RWPE2 (cell line): ENCODE results near the gene TSC22D4.

Experiments
- ATAC-seq: fragments of 200-7000 bp; cut with Tn5 transposase; 3 replicates; pipeline ENCODE4 v1.9.1; 2021; ENCODE audit warnings: low read depth
- DNase-seq: peaks from one replicate; pipeline ENCODE4 v3.0.0-alpha.2; 2020; ENCODE audit warnings: low spot score
- H3K27ac ChIP-seq: fragments of 450-650 bp; 2 replicates; pipeline ENCODE4 v1.5.1; 2017; ENCODE audit warnings: mild to moderate bottlenecking; ENCODE audit not compliant: poor library complexity, severe bottlenecking
- H3K27me3 ChIP-seq: fragments of 250-450 bp; sonication (Bioruptor Pico); 2 replicates; pipeline ENCODE4 v1.5.1; 2021; ENCODE audit warnings: mild to moderate bottlenecking, moderate library complexity; ENCODE audit not compliant: insufficient read depth, poor library complexity, severe bottlenecking
- H3K36me3 ChIP-seq: fragments of 250-450 bp; sonication (Bioruptor Pico); 2 replicates; pipeline ENCODE4 v1.5.1; 2020; ENCODE audit warnings: low read depth, mild to moderate bottlenecking, moderate library complexity
- H3K4me1 ChIP-seq: fragments of 250-450 bp; sonication (Bioruptor Pico); 2 replicates; pipeline ENCODE4 v1.5.1; 2021; ENCODE audit warnings: mild to moderate bottlenecking, moderate library complexity; ENCODE audit not compliant: insufficient read depth, poor library complexity, severe bottlenecking
- H3K4me3 ChIP-seq: fragments of 250-450 bp; sonication (Bioruptor Pico); 2 replicates; pipeline ENCODE4 v1.5.1; 2021; ENCODE audit warnings: mild to moderate bottlenecking, moderate library complexity; ENCODE audit not compliant: severe bottlenecking
- H3K9me3 ChIP-seq: fragments of 250-450 bp; sonication (Bioruptor Pico); 2 replicates; pipeline ENCODE4 v1.5.1; 2021; ENCODE audit warnings: mild to moderate bottlenecking, moderate library complexity; ENCODE audit not compliant: severe bottlenecking
- CTCF ChIP-seq: fragments of 450-650 bp; IDR thresholded peaks from one replicate; pipeline ENCODE4 v1.5.1; 2017; ENCODE audit warnings: mild to moderate bottlenecking, moderate library complexity; ENCODE audit not compliant: poor library complexity, severe bottlenecking

TSC22D4 gene

GRCh38 chr7:100429637-100430492, 49.1 kb downstream of the TSC22D4 start, which contains the start of gene MEPCE:
Gene MEPCE (plus strand): TSS chr7:100429831. CDS start chr7:100430019, 188 bp downstream.
- no peaks in the 10 kb centered on the region for H3K9me3 ChIP-seq
- ATAC-seq (peak; percentile 46), DNase-seq (peak; percentile 97)
- peaks cover 29% of the 10 kb centered on the region for H3K36me3 ChIP-seq
- peaks cover 3% of the 10 kb centered on the region for H3K4me1 ChIP-seq
- no peaks in the 10 kb centered on the region for H3K27me3 ChIP-seq
- peak within 1 kb of the TSS; percentile 67 for H3K4me3 ChIP-seq
- TF ChIP-seq CTCF: no peak
- H3K27ac ChIP-seq: peak within 1 kb of the TSS; percentile 79

GRCh38 chr7:100428967-100429636, 49.9 kb downstream of the TSC22D4 start:
- H3K27ac ChIP-seq: peak overlapping the region; percentile 79
- ATAC-seq (peak; percentile 54), DNase-seq (peak; percentile 99)
- H3K4me1 ChIP-seq: no peaks in the 10 kb centered on the region
- TF ChIP-seq CTCF: no peak
- peak overlapping the region; percentile 67 for H3K4me3 ChIP-seq
- H3K9me3 ChIP-seq: no peaks in the 10 kb centered on the region
- H3K27me3 ChIP-seq: no peaks in the 10 kb centered on the region
- peaks cover 22% of the 10 kb centered on the region for H3K36me3 ChIP-seq

DNA sequence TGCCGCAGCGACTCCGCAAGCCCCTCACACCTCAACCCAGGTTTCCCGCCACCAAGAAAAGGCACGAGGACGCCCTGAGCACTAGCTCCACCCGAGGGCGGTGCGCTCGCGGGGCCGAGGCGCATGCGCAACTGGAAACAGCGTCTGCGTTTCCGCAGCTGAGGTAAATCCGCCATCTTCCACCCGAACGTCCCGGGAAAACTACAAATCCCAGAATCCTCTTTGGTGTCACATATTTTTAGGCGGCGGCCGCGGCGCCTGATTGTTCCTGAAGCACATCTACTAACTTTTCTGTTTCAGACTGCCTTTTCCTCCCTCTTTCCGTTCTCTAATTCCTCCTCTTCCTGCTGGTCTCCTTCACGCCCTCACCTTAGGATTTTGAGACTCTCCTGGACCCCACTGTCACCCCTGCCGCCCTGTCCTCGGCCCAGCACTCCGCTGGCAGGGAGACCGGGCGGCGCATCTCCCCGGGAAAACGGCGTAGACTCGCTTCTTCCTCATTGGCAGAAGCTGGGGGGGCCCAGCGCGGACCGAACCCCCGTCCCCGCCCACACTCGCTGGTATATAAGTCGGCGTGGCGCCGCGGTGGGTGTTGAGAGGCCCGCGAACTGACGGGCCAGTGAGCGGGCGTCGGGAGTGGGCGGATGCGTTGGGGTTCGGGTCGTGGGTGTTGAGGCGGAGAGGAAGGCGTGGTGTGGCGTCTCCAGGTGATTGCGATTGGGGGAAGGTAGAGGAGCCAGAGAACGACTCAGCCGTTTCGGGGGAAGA, 50.6 kb downstream of the TSC22D4 start, which contains the start of gene ZCWPW1:
Gene ZCWPW1, minus strand, starts transcription at position 505 of the 768 bp plus-strand sequence. CDS start 8,054 bp downstream, outside the sequence.
- TF ChIP-seq CTCF: no peak
- peak within 1 kb of the TSS; percentile 67 for H3K4me3 ChIP-seq
- peak; percentile 95 for DNase-seq
- peak within 1 kb of the TSS; percentile 79 for H3K27ac ChIP-seq
- H3K4me1 ChIP-seq: no peaks in the 10 kb centered on the region
- peaks cover 15% of the 10 kb centered on the region for H3K36me3 ChIP-seq
- peak; percentile 63 for ATAC-seq
- no peaks in the 10 kb centered on the region for H3K9me3 ChIP-seq
- no peaks in the 10 kb centered on the region for H3K27me3 ChIP-seq

DNA sequence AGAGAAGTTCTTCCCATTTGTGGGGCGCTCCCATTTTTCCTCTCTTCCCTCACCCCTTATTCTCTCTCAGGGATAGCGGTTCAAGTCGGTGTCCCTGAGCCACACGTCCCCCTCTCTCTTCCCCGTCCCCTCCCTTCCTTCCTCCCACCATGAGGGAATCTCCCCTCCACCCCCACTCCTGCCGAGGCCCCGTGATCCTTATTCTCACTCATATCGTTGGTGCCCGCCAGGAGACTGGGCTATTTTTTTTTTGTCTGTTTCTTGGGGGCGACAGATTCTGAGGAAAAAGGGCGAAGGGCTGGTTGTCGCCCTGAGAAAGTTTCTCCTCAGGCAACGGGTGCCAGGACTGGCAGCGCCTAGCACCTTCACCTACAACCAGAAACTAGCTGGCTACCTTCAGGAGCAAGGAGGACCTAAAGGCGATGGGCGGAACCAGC, 51.2 kb downstream of the TSC22D4 start:
- no peaks in the 10 kb centered on the region for H3K27me3 ChIP-seq
- no peak for DNase-seq
- TF ChIP-seq CTCF: no peak
- no peak for ATAC-seq
- no peaks in the 10 kb centered on the region for H3K9me3 ChIP-seq
- H3K4me1 ChIP-seq: no peaks in the 10 kb centered on the region
- H3K27ac ChIP-seq: peak overlapping the region; percentile 79
- peak overlapping the region; percentile 67 for H3K4me3 ChIP-seq
- H3K36me3 ChIP-seq: peaks cover 9% of the 10 kb centered on the region
